Stimulated activated CD4-positive, alpha-beta T cell treated with anti-CD3 and anti-CD28 coated beads, Interleukin-12 subunit alpha, Interleukin-12 subunit beta, amount 100 ng/mL, for 48 hours (primary cell): ENCODE measurements around the gene PACS2.
"Not testable (repeated sequence)": the region's sequence is repeated elsewhere in the genome, so short reads cannot be mapped to it uniquely, and the experiment has no call there.

Source experiments
- DNase-seq, 3 donors: peaks; one replicate each; pipeline ENCODE4 v3.0.0-alpha.2; 2020; ENCODE audit warnings: low read depth in 2 of 3, low spot score in 1 of 3

The PACS2 gene

GRCh38 chr14:105313381-105314286 lies 914 bp upstream of the PACS2 start:
- DNase-seq: peak in 1 of 3 donors; percentile 10

GRCh38 chr14:105315211-105315721 lies 718 bp downstream of the PACS2 start:
- DNase-seq: peak in 1 of 3 donors; percentile 26

GRCh38 chr14:105315941-105316576 lies 1.5 kb downstream of the PACS2 start:
- no peak for DNase-seq

- DNase-seq: no peak
Measured at GRCh38 chr14:105316577-105316941, 2.0 kb downstream of the PACS2 start.

GRCh38 chr14:105316968-105317510 lies 2.5 kb downstream of the PACS2 start:
- DNase-seq: no peak

- DNase-seq: no peak
Measured at GRCh38 chr14:105317546-105317945, 3.0 kb downstream of the PACS2 start.

- no peak for DNase-seq
Measured at GRCh38 chr14:105322791-105323556, 8.4 kb downstream of the PACS2 start.

GRCh38 chr14:105323663-105324062 lies 9.1 kb downstream of the PACS2 start:
- no peak for DNase-seq

GRCh38 chr14:105324080-105324778 lies 9.7 kb downstream of the PACS2 start:
- DNase-seq: no peak

GRCh38 chr14:105324871-105325270 lies 10.3 kb downstream of the PACS2 start:
- DNase-seq: no peak

- no peak for DNase-seq
Measured at GRCh38 chr14:105325303-105325702, 10.8 kb downstream of the PACS2 start.

- no peak for DNase-seq
Measured at GRCh38 chr14:105325716-105326567, 11.4 kb downstream of the PACS2 start.

GRCh38 chr14:105326568-105326867 lies 12.0 kb downstream of the PACS2 start:
- no peak for DNase-seq

GRCh38 chr14:105326891-105327694 lies 12.5 kb downstream of the PACS2 start:
- DNase-seq: no peak

GRCh38 chr14:105327695-105328045 lies 13.1 kb downstream of the PACS2 start:
- not testable (repeated sequence) for DNase-seq

GRCh38 chr14:105328070-105328677 lies 13.6 kb downstream of the PACS2 start:
- DNase-seq: no peak

GRCh38 chr14:105328678-105329390 lies 14.3 kb downstream of the PACS2 start:
- no peak for DNase-seq
